ENCODE data around the gene NSDHL.

The NSDHL gene

DNA sequence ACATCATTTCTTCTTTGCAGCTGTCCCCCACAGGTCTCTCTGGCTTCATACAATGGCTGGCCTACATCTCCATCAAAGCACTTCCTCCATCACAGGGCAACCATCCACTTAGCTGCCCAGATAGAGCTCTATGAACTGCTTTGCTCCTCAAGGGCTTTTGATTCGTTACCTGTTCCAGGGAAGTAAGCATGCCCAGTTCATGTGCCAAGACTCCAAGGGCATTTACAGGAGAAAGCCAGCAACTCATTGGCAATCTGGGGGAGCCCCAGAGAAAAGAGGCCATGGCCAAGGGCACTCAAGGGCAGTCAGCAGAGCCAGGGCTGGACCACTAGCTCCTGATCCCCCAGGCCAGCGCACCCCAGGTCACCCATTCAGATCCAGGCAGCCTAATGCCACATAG lies 42.5 kb downstream of the NSDHL start:
- TF ChIP-seq MAX (IDR thresholded peaks at IDR 0.05; ENCODE audit: low read depth, low read length) (no peak), CTCF (IDR thresholded peaks at IDR 0.05; ENCODE audit: low read depth, low read length) (no peak), MYC (IDR thresholded peaks at IDR 0.05; ENCODE audit: low read depth, low read length) (no peak), POLR2A (IDR thresholded peaks at IDR 0.05; ENCODE audit: extremely low read depth, insufficient read length) (no peak)
- no peak overlapping the region for H3K4me3 ChIP-seq (ENCODE audit: low read depth, low read length)
- DNase-seq (ENCODE audit: low read depth), result no peak

DNA sequence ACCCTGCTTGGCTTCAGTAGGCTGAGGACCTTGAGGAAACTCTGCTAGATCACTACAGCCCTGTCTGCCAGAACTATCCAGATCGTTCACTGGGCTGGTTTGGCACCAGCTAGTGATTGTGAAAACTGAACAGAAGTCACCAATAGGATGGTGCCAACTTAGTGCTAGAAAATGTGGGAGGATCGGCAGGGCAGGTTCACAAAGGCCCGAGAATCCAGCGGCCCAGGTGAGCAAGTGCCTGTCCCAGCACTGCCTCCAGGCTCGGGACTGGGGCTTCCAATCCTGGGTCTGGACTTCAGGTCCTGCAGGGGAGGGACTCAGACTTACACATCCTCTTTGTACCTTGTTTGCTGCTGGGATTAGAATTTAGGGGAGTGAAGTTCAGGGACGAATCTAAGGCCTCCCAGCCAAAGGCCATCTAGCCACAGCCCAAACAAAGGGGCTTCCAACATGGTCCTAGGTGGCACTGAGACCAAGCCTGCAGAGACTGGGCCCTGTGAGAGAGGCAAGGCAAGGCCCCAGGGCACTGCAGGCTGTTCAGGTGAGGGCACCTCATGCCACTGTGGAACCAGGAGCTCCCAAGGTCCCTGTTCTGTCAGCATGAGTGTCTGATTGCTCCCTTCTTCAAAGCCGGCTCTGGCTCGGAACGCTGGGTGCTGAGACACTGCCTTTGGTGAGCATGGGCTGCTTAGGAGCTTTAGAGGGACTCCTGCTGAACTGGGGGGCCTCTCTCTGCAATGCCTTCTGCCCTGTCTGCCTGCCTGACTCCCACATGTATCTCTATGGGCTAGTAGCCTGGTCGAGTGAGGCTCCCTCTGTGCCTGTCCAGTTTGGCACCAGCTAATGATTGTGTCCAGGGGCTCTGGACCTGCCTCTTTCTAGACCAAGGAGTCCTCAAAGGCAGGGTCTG lies 46.3 kb downstream of the NSDHL start:
- no peak overlapping the region for H3K4me3 ChIP-seq (ENCODE audit: low read depth, low read length)
- no peak for DNase-seq (ENCODE audit: low read depth)
- no peak for TF ChIP-seq MYC (IDR thresholded peaks at IDR 0.05; ENCODE audit: low read depth, low read length)
- no peak for TF ChIP-seq MAX (IDR thresholded peaks at IDR 0.05; ENCODE audit: low read depth, low read length)
- TF ChIP-seq CTCF (IDR thresholded peaks at IDR 0.05; ENCODE audit: low read depth, low read length), result no peak
- no peak for TF ChIP-seq POLR2A (IDR thresholded peaks at IDR 0.05; ENCODE audit: extremely low read depth, insufficient read length)

DNA sequence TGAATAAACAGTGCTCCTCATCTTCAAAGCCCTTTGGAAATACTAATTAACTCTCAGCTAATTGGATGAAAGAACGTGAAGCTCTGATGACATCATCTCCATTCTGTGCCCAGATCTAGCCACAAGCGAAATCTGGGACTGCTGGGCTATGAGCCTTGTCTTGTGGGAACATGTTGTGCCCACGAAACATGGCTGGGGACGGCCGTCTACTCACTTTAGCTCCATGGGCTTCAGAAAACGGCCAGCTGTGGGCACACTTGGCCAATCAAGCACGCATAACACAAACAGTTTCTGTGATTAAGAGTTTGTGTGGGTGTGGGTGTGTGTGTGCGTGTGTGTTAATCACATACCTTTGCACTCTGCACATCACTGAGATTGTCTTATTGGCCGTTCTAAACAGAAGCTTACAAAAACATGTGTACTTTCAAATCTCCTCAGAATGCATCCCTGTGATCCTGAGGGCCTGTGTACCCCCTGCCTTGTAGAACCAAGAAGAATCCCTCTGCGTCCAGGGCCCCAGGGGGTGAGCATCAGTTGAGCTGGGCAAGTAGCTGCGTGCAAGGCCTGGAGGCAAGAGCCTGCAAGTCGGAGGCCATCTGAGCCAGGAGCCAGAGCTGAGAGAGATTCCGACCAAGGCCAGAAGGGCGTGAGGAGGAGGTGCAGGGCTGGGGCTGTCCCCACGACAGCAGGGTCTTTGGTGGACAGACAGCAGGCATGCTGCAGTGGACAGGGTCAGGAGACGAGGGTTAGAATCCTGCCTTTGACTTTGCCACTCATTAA lies 48.3 kb downstream of the NSDHL start:
- DNase-seq (ENCODE audit: low read depth), result no peak
- no peak overlapping the region for H3K4me3 ChIP-seq (ENCODE audit: low read depth, low read length)
- TF ChIP-seq MAX (IDR thresholded peaks at IDR 0.05; ENCODE audit: low read depth, low read length) (no peak), MYC (IDR thresholded peaks at IDR 0.05; ENCODE audit: low read depth, low read length) (no peak), POLR2A (IDR thresholded peaks at IDR 0.05; ENCODE audit: extremely low read depth, insufficient read length) (no peak), CTCF (IDR thresholded peaks at IDR 0.05; ENCODE audit: low read depth, low read length) (no peak)

- no peak for TF ChIP-seq MYC (IDR thresholded peaks at IDR 0.05; ENCODE audit: low read depth, low read length)
- no peak for TF ChIP-seq MAX (IDR thresholded peaks at IDR 0.05; ENCODE audit: low read depth, low read length)
- TF ChIP-seq CTCF (IDR thresholded peaks at IDR 0.05; ENCODE audit: low read depth, low read length), result no peak
- TF ChIP-seq POLR2A (IDR thresholded peaks at IDR 0.05; ENCODE audit: extremely low read depth, insufficient read length), result no peak
- H3K4me3 ChIP-seq (ENCODE audit: low read depth, low read length), result no peak overlapping the region
- DNase-seq (ENCODE audit: low read depth), result no peak
Observed at GRCh38 chrX:152881289-152881688, 50.4 kb downstream of the NSDHL start.

- no peak for DNase-seq (ENCODE audit: low read depth)
- no peak overlapping the region for H3K4me3 ChIP-seq (ENCODE audit: low read depth, low read length)
- TF ChIP-seq MYC (IDR thresholded peaks at IDR 0.05; ENCODE audit: low read depth, low read length), result no peak
- TF ChIP-seq POLR2A (IDR thresholded peaks at IDR 0.05; ENCODE audit: extremely low read depth, insufficient read length), result no peak
- no peak for TF ChIP-seq MAX (IDR thresholded peaks at IDR 0.05; ENCODE audit: low read depth, low read length)
- no peak for TF ChIP-seq CTCF (IDR thresholded peaks at IDR 0.05; ENCODE audit: low read depth, low read length)
Observed at GRCh38 chrX:152884171-152884570, 53.3 kb downstream of the NSDHL start.

All from NB4 (cell line).